ENCODE measurements around the gene BEST3.

The BEST3 gene

DNA sequence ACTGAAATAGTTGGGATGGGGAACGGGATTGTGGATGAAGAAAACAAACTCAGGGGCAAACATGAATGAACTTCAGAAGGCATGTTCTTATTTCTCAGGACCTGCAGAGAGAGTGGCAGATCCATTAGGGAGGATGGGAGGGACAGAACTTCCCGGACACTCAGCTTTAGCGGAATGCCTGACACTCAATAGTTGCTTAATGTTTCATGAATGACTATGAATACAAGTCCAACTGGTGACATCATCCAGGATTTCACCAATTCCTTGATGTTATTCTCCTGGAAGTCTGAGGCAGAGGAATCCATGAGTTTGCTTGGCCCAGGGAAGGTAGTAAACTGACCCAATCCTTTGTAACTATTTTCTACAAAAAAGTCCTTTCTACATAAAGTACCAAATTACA is 50.6 kb downstream of the BEST3 start:
- no peaks in the 10 kb centered on the region for H3K4me1 Mint-ChIP-seq (ENCODE audit: low read depth)
- H3K36me3 Mint-ChIP-seq (ENCODE audit: low read depth): no peaks in the 10 kb centered on the region
- H3K27ac Mint-ChIP-seq: no peak overlapping the region
- intact Hi-C loops (cut with micrococcal nuclease): no loop called here
- no peaks in the 10 kb centered on the region for H3K9me3 Mint-ChIP-seq
- H3K4me3 Mint-ChIP-seq: no peak overlapping the region
- peaks cover 4% of the 10 kb centered on the region for H3K27me3 Mint-ChIP-seq

DNA sequence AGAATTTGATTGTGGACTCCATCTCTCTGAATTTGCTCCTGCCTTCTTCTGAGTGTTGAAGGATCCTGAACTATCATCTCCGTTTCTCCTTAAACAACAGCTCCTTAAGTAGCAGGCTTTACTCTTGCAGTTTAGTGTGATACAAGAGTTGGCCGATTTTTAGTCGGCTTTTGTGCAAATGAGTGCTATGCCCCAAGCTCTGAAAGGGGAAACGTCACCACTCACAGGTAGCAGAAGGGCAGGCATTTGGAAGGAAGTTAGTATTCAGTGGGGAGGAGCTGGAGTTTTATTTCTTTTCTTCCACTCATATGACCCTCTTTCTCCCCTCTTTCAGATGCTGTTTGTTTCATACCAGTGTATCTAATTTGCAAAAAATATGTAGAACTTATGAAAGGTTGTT is 51.9 kb downstream of the BEST3 start:
- peaks cover 3% of the 10 kb centered on the region for H3K27me3 Mint-ChIP-seq
- no peak overlapping the region for H3K4me3 Mint-ChIP-seq
- intact Hi-C loops (cut with micrococcal nuclease): no loop called here
- H3K36me3 Mint-ChIP-seq (ENCODE audit: low read depth): no peaks in the 10 kb centered on the region
- H3K9me3 Mint-ChIP-seq: no peaks in the 10 kb centered on the region
- no peaks in the 10 kb centered on the region for H3K4me1 Mint-ChIP-seq (ENCODE audit: low read depth)
- H3K27ac Mint-ChIP-seq: no peak overlapping the region

DNA sequence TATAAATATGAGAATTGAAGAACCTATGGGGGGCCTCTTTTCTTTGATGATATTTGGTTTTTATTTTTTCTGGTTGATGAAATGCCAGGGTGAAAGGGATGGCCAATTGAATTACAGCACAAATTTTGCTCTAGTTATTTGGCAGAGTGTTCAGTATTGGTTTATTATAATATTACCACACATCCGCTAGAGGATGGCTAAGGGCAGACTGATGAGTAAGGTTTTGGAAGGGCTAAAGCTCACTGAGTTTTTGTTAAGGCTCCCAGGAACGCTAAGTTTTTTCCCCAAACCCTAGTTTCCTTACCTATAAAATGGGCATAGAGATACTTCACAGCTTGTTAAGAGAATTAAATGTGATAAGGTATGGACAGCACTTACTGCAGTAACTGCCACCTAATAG is 54.1 kb downstream of the BEST3 start:
- H3K36me3 Mint-ChIP-seq (ENCODE audit: low read depth): no peaks in the 10 kb centered on the region
- H3K4me1 Mint-ChIP-seq (ENCODE audit: low read depth): no peaks in the 10 kb centered on the region
- peaks cover 3% of the 10 kb centered on the region for H3K27me3 Mint-ChIP-seq
- intact Hi-C loops (cut with micrococcal nuclease): no loop called here
- no peak overlapping the region for H3K4me3 Mint-ChIP-seq
- no peak overlapping the region for H3K27ac Mint-ChIP-seq
- no peaks in the 10 kb centered on the region for H3K9me3 Mint-ChIP-seq

DNA sequence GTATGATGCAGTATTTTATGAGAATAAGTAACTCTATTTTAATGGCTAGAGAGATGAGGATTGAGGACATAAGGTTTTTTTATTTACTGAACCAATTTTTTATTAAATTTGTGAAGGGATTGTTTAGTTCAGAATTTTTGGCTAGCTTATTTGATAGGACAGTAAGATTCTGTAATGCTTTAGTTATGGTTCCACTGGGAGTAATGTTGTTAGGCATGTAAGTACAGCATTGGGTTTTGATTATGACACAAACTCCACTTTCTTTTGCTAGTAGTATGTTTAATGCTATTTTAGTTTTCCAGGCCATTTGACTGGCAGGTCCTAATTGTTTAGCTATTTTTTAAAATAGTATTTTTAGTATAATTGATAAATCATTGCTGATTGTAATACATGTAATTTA is 54.6 kb downstream of the BEST3 start:
- Mint-ChIP-seq H3K36me3 (ENCODE audit: low read depth) (no peaks in the 10 kb centered on the region), H3K4me1 (ENCODE audit: low read depth) (no peaks in the 10 kb centered on the region), H3K9me3 (no peaks in the 10 kb centered on the region), H3K27ac (no peak overlapping the region), H3K27me3 (peaks cover 3% of the 10 kb centered on the region), H3K4me3 (no peak overlapping the region)
- intact Hi-C loops (cut with micrococcal nuclease): no loop called here

DNA sequence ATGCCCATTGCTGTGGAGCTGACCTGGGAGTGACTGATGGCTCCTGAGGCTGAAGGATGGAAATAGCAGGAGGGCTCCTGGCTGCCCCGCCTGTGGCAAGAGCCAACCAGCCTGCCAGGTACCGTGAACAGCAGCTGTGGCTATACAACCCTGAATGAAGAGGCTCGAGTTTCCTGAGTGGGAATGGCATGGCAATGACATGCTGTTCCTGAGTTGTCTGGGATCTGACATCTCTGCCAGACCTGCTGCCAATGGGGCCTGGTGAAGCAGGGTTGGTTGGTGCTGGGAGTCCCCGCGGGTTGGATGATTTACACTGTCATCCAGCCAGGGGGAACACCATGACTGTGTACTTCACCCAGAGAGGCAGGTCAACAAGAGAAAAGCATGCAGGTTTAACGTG is 56.6 kb downstream of the BEST3 start:
- H3K9me3 Mint-ChIP-seq: no peaks in the 10 kb centered on the region
- no peaks in the 10 kb centered on the region for H3K36me3 Mint-ChIP-seq (ENCODE audit: low read depth)
- H3K4me1 Mint-ChIP-seq (ENCODE audit: low read depth): no peaks in the 10 kb centered on the region
- H3K27me3 Mint-ChIP-seq: no peaks in the 10 kb centered on the region
- intact Hi-C loops (cut with micrococcal nuclease): no loop called here
- no peak overlapping the region for H3K27ac Mint-ChIP-seq
- H3K4me3 Mint-ChIP-seq: no peak overlapping the region

DNA sequence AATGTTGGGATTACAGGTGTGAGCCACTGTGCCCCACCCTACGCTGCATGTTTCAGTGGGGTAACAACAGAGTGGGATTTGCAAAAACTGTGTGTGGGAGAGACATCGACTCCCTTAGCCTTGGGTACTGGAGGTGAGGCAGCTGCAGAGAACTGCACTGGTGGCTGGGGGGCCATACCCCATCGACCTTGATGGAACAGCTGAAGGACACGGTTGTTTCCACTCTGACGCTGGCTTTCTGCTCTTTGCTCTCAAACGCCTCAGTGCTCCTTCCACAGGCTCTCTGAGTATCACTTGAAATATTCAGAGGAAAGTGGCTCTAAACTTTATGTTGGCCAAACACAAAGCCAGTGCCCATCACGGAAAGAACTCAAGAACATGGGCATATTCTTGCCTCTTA is 57.6 kb downstream of the BEST3 start:
- no peaks in the 10 kb centered on the region for H3K4me1 Mint-ChIP-seq (ENCODE audit: low read depth)
- H3K4me3 Mint-ChIP-seq: no peak overlapping the region
- intact Hi-C loops (cut with micrococcal nuclease): no loop called here
- H3K27me3 Mint-ChIP-seq: no peaks in the 10 kb centered on the region
- H3K36me3 Mint-ChIP-seq (ENCODE audit: low read depth): no peaks in the 10 kb centered on the region
- H3K27ac Mint-ChIP-seq: no peak overlapping the region
- H3K9me3 Mint-ChIP-seq: no peaks in the 10 kb centered on the region

DNA sequence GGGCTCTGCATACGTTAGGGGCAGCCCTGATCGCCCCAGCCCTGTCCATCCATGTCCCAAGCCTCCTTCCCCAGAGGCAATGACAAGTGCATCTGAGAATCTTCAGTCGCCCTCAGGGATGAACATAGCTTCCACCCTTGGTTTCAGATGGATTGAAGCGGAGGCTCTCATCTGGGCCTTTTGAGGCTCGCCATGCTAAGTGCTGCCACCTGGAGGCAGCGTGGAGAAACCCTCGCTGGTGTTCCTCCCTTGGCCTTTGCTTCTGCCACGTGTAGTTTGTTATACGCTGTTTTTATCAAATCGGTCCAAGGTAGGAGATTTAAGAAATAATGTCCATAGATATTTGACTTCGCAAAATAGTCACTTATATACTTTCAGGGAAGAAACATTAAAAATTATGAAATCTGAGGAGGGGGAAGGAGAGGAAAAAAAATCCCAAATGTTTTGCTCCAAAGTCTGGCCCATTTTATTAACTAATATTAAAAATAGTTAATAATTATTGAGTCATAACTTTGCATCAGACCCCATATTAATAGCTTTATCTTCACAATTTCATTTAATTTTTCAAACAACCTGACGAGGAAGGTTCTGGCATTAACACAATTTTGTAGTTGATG is 59.6 kb downstream of the BEST3 start:
- no peaks in the 10 kb centered on the region for H3K27me3 Mint-ChIP-seq
- intact Hi-C loops (cut with micrococcal nuclease): loop anchor here (2.0 to 5.0 kb wide), 2 partner anchors 52 to 347 kb away; partner anchors contain the start of gene CCT2
- no peaks in the 10 kb centered on the region for H3K36me3 Mint-ChIP-seq (ENCODE audit: low read depth)
- no peak overlapping the region for H3K4me3 Mint-ChIP-seq
- no peaks in the 10 kb centered on the region for H3K9me3 Mint-ChIP-seq
- H3K27ac Mint-ChIP-seq: no peak overlapping the region
- no peaks in the 10 kb centered on the region for H3K4me1 Mint-ChIP-seq (ENCODE audit: low read depth)

DNA sequence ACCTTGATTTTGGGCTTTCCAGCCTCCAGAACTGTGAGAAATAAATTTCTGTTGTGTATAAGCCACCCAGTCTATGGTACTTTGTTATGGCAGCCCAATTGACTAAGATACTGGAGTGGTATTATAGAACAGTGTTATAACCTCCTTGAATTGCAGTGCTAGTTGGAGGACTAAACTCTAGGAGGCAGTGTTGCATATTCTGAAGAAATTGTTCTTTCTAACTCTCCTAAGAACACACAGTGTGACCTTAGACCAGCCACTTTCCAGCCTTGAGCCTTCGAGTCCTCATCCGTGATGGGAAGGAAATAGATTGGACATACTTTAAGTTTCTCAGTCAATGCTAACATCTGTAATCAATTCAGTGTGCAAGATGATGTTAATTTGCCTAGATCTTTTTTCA is 66.0 kb downstream of the BEST3 start:
- Mint-ChIP-seq H3K36me3 (ENCODE audit: low read depth) (no peaks in the 10 kb centered on the region), H3K4me1 (ENCODE audit: low read depth) (peaks cover 7% of the 10 kb centered on the region), H3K27ac (no peak overlapping the region), H3K4me3 (no peak overlapping the region), H3K9me3 (no peaks in the 10 kb centered on the region), H3K27me3 (no peaks in the 10 kb centered on the region)
- intact Hi-C loops (cut with micrococcal nuclease): no loop called here

DNA sequence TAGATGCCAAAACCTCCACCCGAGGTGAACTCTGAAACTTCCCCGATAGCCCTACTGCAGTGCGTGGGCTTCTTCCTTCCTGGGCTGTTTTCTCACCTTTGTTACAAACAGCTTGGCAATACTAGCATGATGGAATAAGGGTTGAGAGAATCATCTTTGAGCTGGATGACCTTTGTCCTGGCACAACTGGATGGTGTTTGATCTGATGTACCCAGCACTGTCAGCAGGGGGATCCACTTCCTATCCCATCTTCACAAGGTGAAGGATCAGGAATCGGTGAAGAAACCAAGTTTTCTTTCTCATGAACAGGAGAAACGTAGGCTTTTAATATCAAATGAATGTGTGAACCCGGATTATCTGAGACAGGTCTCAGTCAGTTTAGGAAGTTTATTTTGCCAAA is 68.9 kb downstream of the BEST3 start:
- no peak overlapping the region for H3K4me3 Mint-ChIP-seq
- H3K36me3 Mint-ChIP-seq (ENCODE audit: low read depth): no peaks in the 10 kb centered on the region
- peaks cover 7% of the 10 kb centered on the region for H3K4me1 Mint-ChIP-seq (ENCODE audit: low read depth)
- H3K9me3 Mint-ChIP-seq: no peaks in the 10 kb centered on the region
- no peak overlapping the region for H3K27ac Mint-ChIP-seq
- intact Hi-C loops (cut with micrococcal nuclease): no loop called here
- H3K27me3 Mint-ChIP-seq: no peaks in the 10 kb centered on the region

DNA sequence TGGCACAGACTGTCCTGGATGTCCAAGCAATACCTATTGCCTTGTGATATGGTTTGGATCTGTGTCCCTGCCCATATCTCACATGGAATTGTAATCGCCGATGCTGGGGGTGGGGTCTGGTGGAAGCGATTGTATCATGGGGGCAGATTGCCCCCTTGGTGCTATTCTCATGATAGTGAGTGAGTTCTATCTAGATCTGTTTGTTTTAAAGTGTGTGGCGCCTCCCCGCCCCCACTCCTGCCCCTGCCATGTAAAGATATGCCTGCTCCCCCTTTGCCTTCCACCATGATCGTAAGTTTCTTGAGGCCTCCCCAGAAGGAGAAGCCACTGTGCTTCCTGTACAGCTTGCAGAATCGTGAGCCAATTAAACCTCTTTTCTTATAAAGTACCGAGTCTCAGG is 71.6 kb downstream of the BEST3 start:
- intact Hi-C loops (cut with micrococcal nuclease): no loop called here
- Mint-ChIP-seq H3K4me1 (ENCODE audit: low read depth) (peaks cover 7% of the 10 kb centered on the region), H3K9me3 (no peaks in the 10 kb centered on the region)

DNA sequence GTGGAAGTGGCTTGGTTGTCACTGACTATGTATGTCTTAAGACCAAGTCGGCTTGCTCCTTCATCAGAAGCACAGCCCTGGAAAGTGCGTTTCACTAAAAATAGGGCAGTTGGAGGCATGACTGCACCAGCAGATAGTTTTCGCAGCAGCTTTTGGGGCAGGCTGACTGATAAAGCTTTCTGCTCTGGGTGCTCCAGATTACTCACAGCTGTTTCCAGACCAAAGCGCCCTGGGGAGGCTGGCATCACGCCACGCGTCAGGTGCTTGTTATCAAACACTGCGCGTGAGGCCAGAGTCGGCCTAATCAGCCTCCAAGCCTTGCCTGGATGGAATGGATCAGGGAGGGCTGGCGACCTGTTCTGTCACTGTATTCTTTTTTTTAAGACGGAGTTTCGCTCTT is 75.1 kb downstream of the BEST3 start:
- no peaks in the 10 kb centered on the region for H3K9me3 Mint-ChIP-seq
- H3K27me3 Mint-ChIP-seq: no peaks in the 10 kb centered on the region
- no peaks in the 10 kb centered on the region for H3K36me3 Mint-ChIP-seq (ENCODE audit: low read depth)
- H3K4me3 Mint-ChIP-seq: no peak overlapping the region
- intact Hi-C loops (cut with micrococcal nuclease): no loop called here
- peaks cover 5% of the 10 kb centered on the region for H3K4me1 Mint-ChIP-seq (ENCODE audit: low read depth)
- H3K27ac Mint-ChIP-seq: no peak overlapping the region

More for the DNA sequence above, 71.6 kb downstream of the BEST3 start:
- Mint-ChIP-seq H3K36me3 (ENCODE audit: low read depth) (no peaks in the 10 kb centered on the region), H3K4me3 (no peak overlapping the region), H3K27ac (no peak overlapping the region), H3K27me3 (no peaks in the 10 kb centered on the region)

DNA sequence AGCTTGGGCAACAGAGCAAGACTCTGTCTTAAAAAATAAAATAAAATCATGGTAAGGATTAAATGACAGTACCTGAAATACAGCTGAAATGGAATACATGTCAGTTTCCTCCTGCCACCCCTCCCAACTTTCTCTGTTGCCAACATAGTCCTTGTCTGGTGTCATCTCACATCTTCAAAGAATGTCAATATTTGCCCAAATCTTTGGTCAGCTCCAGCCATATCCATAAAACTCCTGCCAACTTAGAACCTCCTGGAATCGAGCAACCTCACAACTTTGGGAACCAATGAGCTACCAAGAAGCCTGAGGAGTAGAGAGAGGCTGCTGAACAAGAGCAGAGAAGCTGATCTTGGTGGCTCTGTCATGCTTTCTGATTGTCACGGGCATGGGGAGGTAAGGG is 77.6 kb downstream of the BEST3 start:
- intact Hi-C loops (cut with micrococcal nuclease): no loop called here
- no peak overlapping the region for H3K27ac Mint-ChIP-seq
- H3K27me3 Mint-ChIP-seq: peaks cover 2% of the 10 kb centered on the region
- no peaks in the 10 kb centered on the region for H3K36me3 Mint-ChIP-seq (ENCODE audit: low read depth)
- H3K4me1 Mint-ChIP-seq (ENCODE audit: low read depth): no peaks in the 10 kb centered on the region
- no peak overlapping the region for H3K4me3 Mint-ChIP-seq
- H3K9me3 Mint-ChIP-seq: no peaks in the 10 kb centered on the region

DNA sequence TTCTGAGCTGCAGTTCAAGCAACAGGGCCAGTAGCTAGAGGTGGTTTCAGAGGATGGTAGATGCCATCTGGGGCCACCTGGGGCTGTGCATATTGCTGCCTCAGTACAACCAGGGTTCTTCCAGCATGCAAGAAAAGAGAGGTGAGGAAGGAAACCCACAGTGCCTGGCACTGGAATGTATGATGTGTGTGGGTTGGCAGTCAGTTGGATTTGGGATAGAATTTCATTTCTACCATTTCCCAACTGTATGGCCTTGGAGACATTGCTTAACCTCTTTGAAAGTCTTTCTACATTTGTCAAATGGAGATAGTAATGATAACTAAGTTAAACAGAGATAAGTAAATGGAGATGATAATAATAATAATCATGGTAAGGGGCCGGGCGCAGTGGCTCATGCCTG is 78.2 kb downstream of the BEST3 start:
- Mint-ChIP-seq H3K27me3 (peaks cover 2% of the 10 kb centered on the region), H3K27ac (no peak overlapping the region), H3K4me1 (ENCODE audit: low read depth) (peaks cover 6% of the 10 kb centered on the region), H3K36me3 (ENCODE audit: low read depth) (no peaks in the 10 kb centered on the region), H3K9me3 (no peaks in the 10 kb centered on the region), H3K4me3 (no peak overlapping the region)
- intact Hi-C loops (cut with micrococcal nuclease): no loop called here

DNA sequence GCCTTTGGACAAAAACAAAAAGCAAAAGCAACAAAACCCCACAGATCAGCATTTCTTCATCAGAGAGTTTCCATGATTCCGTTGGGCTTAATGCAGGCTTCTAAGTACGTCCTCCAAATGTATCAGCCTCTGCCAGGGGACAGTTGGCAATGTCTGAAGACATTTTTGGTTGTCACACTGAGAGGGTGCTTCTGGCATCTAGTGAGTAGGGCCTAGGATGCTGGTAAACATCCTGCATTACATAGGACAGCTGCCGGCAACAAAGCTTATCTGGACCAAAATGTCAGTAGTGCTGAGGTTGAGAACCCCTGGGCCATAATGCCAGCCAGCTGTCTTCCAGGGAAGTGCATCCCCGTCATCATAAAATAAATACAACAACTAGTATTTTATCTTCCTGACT is 79.0 kb downstream of the BEST3 start:
- Mint-ChIP-seq H3K9me3 (peaks cover 6% of the 10 kb centered on the region), H3K27ac (no peak overlapping the region), H3K4me1 (ENCODE audit: low read depth) (peaks cover 15% of the 10 kb centered on the region), H3K4me3 (no peak overlapping the region), H3K27me3 (peaks cover 2% of the 10 kb centered on the region), H3K36me3 (ENCODE audit: low read depth) (no peaks in the 10 kb centered on the region)
- intact Hi-C loops (cut with micrococcal nuclease): no loop called here

DNA sequence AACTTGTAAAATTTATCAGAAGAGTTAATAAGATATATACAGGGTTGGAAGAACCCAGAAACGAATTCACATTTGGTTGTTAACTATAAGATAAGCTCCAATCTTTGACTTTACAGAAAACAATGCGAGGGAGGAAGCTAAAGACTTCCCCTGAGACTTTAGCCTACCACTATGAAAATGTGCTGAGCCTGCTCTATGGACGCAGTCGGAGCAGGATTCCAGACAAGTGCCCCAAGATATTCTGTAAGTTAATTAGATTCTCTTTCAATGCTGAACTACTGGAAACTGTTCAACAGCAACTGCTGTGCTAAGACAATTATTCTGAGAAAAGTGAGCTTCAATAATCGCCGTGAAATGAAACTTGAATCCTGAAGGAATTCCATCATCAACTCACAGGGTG is 80.1 kb downstream of the BEST3 start:
- no peak overlapping the region for H3K4me3 Mint-ChIP-seq
- H3K4me1 Mint-ChIP-seq (ENCODE audit: low read depth): peaks cover 15% of the 10 kb centered on the region
- H3K27me3 Mint-ChIP-seq: peaks cover 2% of the 10 kb centered on the region
- intact Hi-C loops (cut with micrococcal nuclease): no loop called here
- H3K36me3 Mint-ChIP-seq (ENCODE audit: low read depth): no peaks in the 10 kb centered on the region
- no peak overlapping the region for H3K27ac Mint-ChIP-seq
- H3K9me3 Mint-ChIP-seq: peaks cover 7% of the 10 kb centered on the region
